Gastroesophageal sphincter (tissue), 3 donors: ENCODE results near the gene SLC25A21.

Experiments
- CTCF ChIP-seq, 4 experiments: fragments of 200-600 bp in 2 of 4; fragments of 450-650 bp in 2 of 4; sonication (generic) in 1 of 4; IDR thresholded peaks; one replicate each; pipeline ENCODE4 v1.5.1; 2017 to 2019; ENCODE audit warnings: antibody characterized with exemption in 4 of 4, mild to moderate bottlenecking in 2 of 4, moderate library complexity in 2 of 4
- POLR2A ChIP-seq, 2 donors: fragments of 450-650 bp; IDR thresholded peaks; one replicate each; pipeline ENCODE4 v1.6.1; 2017; ENCODE audit warnings: antibody characterized with exemption in 2 of 2, mild to moderate bottlenecking in 2 of 2, moderate library complexity in 1 of 2

- TF ChIP-seq POLR2A (IDR thresholded peaks at IDR 0.05) (no peak), CTCF (IDR thresholded peaks at IDR 0.05) (no peak)
Observed at GRCh38 chr14:36807727-36808126, 364.7 kb downstream of the SLC25A21 start.
